Activated CD4-positive, alpha-beta T cell treated with anti-CD3 and anti-CD28 coated beads, Interleukin-2, amount 50 U/mL, for 24 hours (primary cell): ENCODE measurements around the gene MTF1.
A peak's percentile ranks its signal among the peaks of the same experiment; 100 is the strongest.
"Not testable (repeated sequence)": the region's sequence is repeated elsewhere in the genome, so short reads cannot be mapped to it uniquely, and the experiment has no call there.

ENCODE experiments used
- DNase-seq, 2 donors: peaks; one replicate each; pipeline ENCODE4 v3.0.0-alpha.2; 2020; ENCODE audit warnings: low read depth in 1 of 2, low spot score in 1 of 2

Gene MTF1

GRCh38 chr1:37794372-37795339 lies 64.7 kb downstream of the MTF1 start:
- no peak for DNase-seq

GRCh38 chr1:37793773-37794371 lies 65.5 kb downstream of the MTF1 start, which contains the start of gene MANEAL:
TSS of gene MANEAL (plus strand) at chr1:37793847. CDS start at chr1:37794183, 336 bp downstream.
- no peak for DNase-seq

- DNase-seq: no peak
Measured at GRCh38 chr1:37792943-37793686, 66.3 kb downstream of the MTF1 start.

- DNase-seq: no peak
Measured at GRCh38 chr1:37782491-37782890, 76.9 kb downstream of the MTF1 start.

GRCh38 chr1:37778654-37779053 lies 80.7 kb downstream of the MTF1 start:
- DNase-seq: no peak

- no peak for DNase-seq
Measured at GRCh38 chr1:37776946-37777516, 82.4 kb downstream of the MTF1 start.

- DNase-seq: not testable (repeated sequence)
Measured at GRCh38 chr1:37771440-37771839, 88.0 kb downstream of the MTF1 start.

- DNase-seq: no peak
Measured at GRCh38 chr1:37767488-37767887, 91.9 kb downstream of the MTF1 start.

GRCh38 chr1:37765916-37766664 lies 93.3 kb downstream of the MTF1 start:
- no peak for DNase-seq

GRCh38 chr1:37764888-37765441 lies 94.4 kb downstream of the MTF1 start, which contains the start of gene EPHA10:
TSS of gene EPHA10 (minus strand) at chr1:37765120. CDS start at chr1:37765066, 54 bp downstream.
- DNase-seq: no peak

- peak in 1 of 2 donors; percentile 25 for DNase-seq
Measured at GRCh38 chr1:37764414-37764825, 95.0 kb downstream of the MTF1 start.

GRCh38 chr1:37763791-37764413 lies 95.5 kb downstream of the MTF1 start:
- DNase-seq: no peak

GRCh38 chr1:37762516-37762915 lies 96.9 kb downstream of the MTF1 start:
- no peak for DNase-seq

- DNase-seq: no peak
Measured at GRCh38 chr1:37761416-37762095, 97.8 kb downstream of the MTF1 start.
